ENCODE data around the gene NUPR1. TPM values are rescaled to one million over a fixed set of nuclear protein-coding genes. Genes with fewer than 3 reads are reported as not detected.

NUPR1 gene
- polyA plus RNA-seq (23.0 to 156 TPM (median 126 TPM) in 3 replicates), polyA minus RNA-seq (3.9 to 10.7 TPM (median 9.7 TPM) in 3 replicates)
- 681 TPM for polyA plus RNA-seq (2011; ENCODE audit: low read depth)
- 37.9 and 88.7 TPM in 2 replicates for polyA plus RNA-seq (2011; cell fraction: cytosol; rRNA removed)
- polyA plus RNA-seq (2011; cell fraction: nucleus; rRNA removed): 26.6 and 37.4 TPM in 2 replicates
- polyA plus RNA-seq (2012; ENCODE audit: low replicate concordance): 64.9 and 202 TPM in 2 replicates
- 36.4 TPM for polyA minus RNA-seq (2011; cell fraction: cytosol; rRNA and poly(A)+ RNA removed)
- 5.9 and 6.7 TPM in 2 replicates for polyA minus RNA-seq (2011; cell fraction: nucleus; rRNA and poly(A)+ RNA removed)

DNA sequence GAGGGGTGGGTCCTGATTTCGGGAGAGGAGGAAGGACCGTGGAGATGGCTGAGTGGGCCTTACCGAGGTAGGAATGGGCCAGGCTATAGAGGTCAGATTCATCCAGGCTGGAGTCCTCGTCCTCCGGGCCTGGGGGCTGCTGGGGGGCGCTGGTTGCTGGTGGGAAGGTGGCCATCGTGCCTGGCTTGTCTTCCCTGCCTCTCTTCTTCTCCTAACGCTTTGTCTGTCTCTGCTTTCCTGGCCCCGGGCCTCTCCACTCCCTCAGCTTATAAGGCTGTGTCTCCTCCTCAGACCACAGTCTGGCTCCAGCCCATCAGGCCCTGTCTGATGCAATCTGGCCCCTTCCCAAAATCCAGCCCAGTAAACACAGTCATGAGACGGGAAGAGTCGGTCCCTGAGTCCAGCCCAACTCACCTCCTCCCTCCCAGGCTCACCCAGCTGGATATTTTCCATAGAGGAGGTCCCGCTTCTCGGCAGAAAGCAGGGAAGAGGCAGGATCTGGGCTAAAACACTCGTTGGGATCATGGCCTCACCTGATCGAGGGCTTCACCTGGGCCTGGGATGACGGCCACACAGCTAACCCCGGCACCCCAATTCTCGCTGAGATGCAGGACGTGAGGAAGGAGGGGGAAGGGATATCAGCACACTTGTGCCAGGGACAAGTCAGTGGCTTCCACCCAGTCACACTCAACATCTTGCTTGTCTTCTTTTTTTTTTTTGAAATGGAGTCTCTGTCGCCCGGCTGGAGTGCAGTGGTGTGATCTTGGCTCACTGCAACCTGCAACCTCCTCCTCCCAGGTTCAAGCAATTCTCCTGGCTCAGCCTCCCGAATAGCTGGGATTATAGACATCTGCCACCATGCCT lies at the start of gene NUPR1:
TSS of gene NUPR1 (minus strand) at position 242 of the 864 bp plus-strand sequence. CDS start at position 175, 67 bp downstream.
- H3K4me2 ChIP-seq (ENCODE audit: control insufficient read depth, extremely low read depth, insufficient read depth, low read depth, low read length): peak within 1 kb of the TSS; percentile 96
- peak; percentile 81 for FAIRE-seq

GRCh38 chr16:28587386-28587785 lies 48.6 kb upstream of the NUPR1 start:
- FAIRE-seq: peak; percentile 23
- H3K4me2 ChIP-seq (ENCODE audit: control insufficient read depth, extremely low read depth, insufficient read depth, low read depth, low read length): no peak overlapping the region
- peak; percentile 5 for DNase-seq (ENCODE audit: low read depth, low spot score)
- H3K4me3 ChIP-seq (ENCODE audit: control insufficient read depth in 2 of 3, extremely low read depth in 1 of 3, insufficient read depth in 2 of 3, low read depth in 1 of 3, low read length in 3 of 3): no peak overlapping the region
- TF ChIP-seq, protein P1, sequence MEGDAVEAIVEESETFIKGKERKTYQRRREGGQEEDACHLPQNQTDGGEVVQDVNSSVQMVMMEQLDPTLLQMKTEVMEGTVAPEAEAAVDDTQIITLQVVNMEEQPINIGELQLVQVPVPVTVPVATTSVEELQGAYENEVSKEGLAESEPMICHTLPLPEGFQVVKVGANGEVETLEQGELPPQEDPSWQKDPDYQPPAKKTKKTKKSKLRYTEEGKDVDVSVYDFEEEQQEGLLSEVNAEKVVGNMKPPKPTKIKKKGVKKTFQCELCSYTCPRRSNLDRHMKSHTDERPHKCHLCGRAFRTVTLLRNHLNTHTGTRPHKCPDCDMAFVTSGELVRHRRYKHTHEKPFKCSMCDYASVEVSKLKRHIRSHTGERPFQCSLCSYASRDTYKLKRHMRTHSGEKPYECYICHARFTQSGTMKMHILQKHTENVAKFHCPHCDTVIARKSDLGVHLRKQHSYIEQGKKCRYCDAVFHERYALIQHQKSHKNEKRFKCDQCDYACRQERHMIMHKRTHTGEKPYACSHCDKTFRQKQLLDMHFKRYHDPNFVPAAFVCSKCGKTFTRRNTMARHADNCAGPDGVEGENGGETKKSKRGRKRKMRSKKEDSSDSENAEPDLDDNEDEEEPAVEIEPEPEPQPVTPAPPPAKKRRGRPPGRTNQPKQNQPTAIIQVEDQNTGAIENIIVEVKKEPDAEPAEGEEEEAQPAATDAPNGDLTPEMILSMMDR (optimal IDR thresholded peaks at IDR 0.05 in 1 of 3, IDR thresholded peaks at IDR 0.05 in 1 of 3, conservative IDR thresholded peaks at IDR 0.05 in 1 of 3; ENCODE audit: extremely low read depth in 1 of 3, insufficient read depth in 2 of 3, low read length in 3 of 3): no peak
- no peak for TF ChIP-seq EZH2 (IDR thresholded peaks at IDR 0.05; ENCODE audit: low read length)
- no peaks in the 10 kb centered on the region for H3K27me3 ChIP-seq (ENCODE audit: control insufficient read depth, extremely low read depth, insufficient read depth, low read length)
- no peak overlapping the region for H2AFZ ChIP-seq (ENCODE audit: control insufficient read depth, low read length)
- H3K36me3 ChIP-seq (ENCODE audit: control insufficient read depth in 2 of 2, extremely low read depth in 1 of 2, insufficient read depth in 2 of 2, low read length in 2 of 2): peaks cover 6 to 7% of the 10 kb centered on the region in 2 experiments
- no peak overlapping the region for H3K9ac ChIP-seq (ENCODE audit: control insufficient read depth, extremely low read depth, insufficient read depth, low read length)
- H3K79me2 ChIP-seq (ENCODE audit: control insufficient read depth, insufficient read depth, low read length): no peaks in the 10 kb centered on the region
- no peaks in the 10 kb centered on the region for H3K9me1 ChIP-seq (ENCODE audit: control insufficient read depth, extremely low read depth, insufficient read depth, low read length)
- H3K4me1 ChIP-seq (ENCODE audit: control insufficient read depth, extremely low read depth, insufficient read depth, low read length): peaks cover 6% of the 10 kb centered on the region
- dilution Hi-C loops (cut with MboI; ENCODE audit: extremely low pct_ligation_motif_present, low sequenced_read_pairs): no loop called here
- no peaks in the 10 kb centered on the region for H3K9me3 ChIP-seq (ENCODE audit: control insufficient read depth, low read depth, low read length)
- H3K27ac ChIP-seq (ENCODE audit: control insufficient read depth, insufficient read depth, low read length): no peak overlapping the region
- no peaks in the 10 kb centered on the region for H4K20me1 ChIP-seq (ENCODE audit: control insufficient read depth, extremely low read depth, insufficient read depth, low read length)

More for the DNA sequence above, at the start of gene NUPR1:
- TF ChIP-seq, protein P1 (optimal IDR thresholded peaks at IDR 0.05 in 1 of 3, IDR thresholded peaks at IDR 0.05 in 1 of 3, conservative IDR thresholded peaks at IDR 0.05 in 1 of 3; ENCODE audit: extremely low read depth in 1 of 3, insufficient read depth in 2 of 3, low read length in 3 of 3): no peak
- no peak for TF ChIP-seq EZH2 (IDR thresholded peaks at IDR 0.05; ENCODE audit: low read length)
- DNase-seq (ENCODE audit: low read depth, low spot score): peak; percentile 61
- H3K9me3 ChIP-seq (ENCODE audit: control insufficient read depth, low read depth, low read length): no peaks in the 10 kb centered on the region
- H3K9me1 ChIP-seq (ENCODE audit: control insufficient read depth, extremely low read depth, insufficient read depth, low read length): no peaks in the 10 kb centered on the region
- dilution Hi-C loops (cut with MboI; ENCODE audit: extremely low pct_ligation_motif_present, low sequenced_read_pairs): no loop called here
- H4K20me1 ChIP-seq (ENCODE audit: control insufficient read depth, extremely low read depth, insufficient read depth, low read length): no peaks in the 10 kb centered on the region
- peak within 1 kb of the TSS; percentile 97 for H2AFZ ChIP-seq (ENCODE audit: control insufficient read depth, low read length)
- peaks cover 12% of the 10 kb centered on the region for H3K79me2 ChIP-seq (ENCODE audit: control insufficient read depth, insufficient read depth, low read length)
- peaks cover 0 to 8% of the 10 kb centered on the region in 2 experiments for H3K36me3 ChIP-seq (ENCODE audit: control insufficient read depth in 2 of 2, extremely low read depth in 1 of 2, insufficient read depth in 2 of 2, low read length in 2 of 2)
- no peaks in the 10 kb centered on the region for H3K27me3 ChIP-seq (ENCODE audit: control insufficient read depth, extremely low read depth, insufficient read depth, low read length)
- H3K9ac ChIP-seq (ENCODE audit: control insufficient read depth, extremely low read depth, insufficient read depth, low read length): peak within 1 kb of the TSS; percentile 91
- H3K4me1 ChIP-seq (ENCODE audit: control insufficient read depth, extremely low read depth, insufficient read depth, low read length): peaks cover 35% of the 10 kb centered on the region
- H3K4me3 ChIP-seq (ENCODE audit: control insufficient read depth in 2 of 3, extremely low read depth in 1 of 3, insufficient read depth in 2 of 3, low read depth in 1 of 3, low read length in 3 of 3): peak within 1 kb of the TSS; percentile 52 to 84 (median 76)
- peak within 1 kb of the TSS; percentile 84 for H3K27ac ChIP-seq (ENCODE audit: control insufficient read depth, insufficient read depth, low read length)
